Measurements from ENCODE around the gene ZNF667.

ZNF667 gene

DNA sequence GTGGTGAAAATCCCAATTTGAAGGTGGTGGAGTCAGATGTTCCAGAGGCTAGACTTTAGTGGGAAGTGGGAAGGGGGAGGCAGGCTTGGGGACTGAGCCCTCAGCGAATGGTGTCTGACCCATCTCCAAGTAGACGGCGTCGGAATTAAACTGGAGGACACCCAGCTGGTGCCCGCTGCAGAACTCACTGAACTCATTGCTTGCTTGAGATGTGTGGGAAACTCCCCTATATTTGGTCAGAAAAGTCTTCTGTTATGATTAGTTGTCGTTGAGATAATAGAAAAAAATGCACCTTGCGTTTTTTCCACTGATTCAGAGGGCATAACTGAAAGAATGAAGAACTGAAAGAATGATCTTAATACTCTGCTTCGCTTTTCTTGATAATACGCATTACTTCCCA is 73.9 kb downstream of the ZNF667 start:
- no peak for TF ChIP-seq ZFP3 (CRISPR knock-in tag; IDR thresholded peaks at IDR 0.05)
- ATAC-seq: no peak

DNA sequence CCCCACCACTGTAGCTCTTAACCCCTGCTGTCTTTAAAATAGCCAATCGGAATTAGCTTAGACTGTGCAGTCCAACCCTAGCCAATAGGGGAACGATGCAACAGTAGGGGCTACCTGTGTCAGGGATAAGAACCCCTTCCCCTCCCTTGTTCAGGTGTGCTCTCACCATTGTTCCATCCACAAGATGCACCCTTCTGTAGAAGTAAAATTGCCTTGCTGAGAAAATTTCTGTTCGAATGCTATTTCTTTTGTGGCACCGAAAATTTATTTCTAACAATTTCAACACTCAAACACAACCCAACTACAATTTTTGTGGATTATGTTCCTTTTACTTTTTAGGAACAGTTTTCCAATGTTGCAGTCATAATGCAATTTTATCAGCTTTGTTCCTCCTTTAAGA is 76.7 kb downstream of the ZNF667 start:
- no peak for ATAC-seq
- TF ChIP-seq, protein P1, sequence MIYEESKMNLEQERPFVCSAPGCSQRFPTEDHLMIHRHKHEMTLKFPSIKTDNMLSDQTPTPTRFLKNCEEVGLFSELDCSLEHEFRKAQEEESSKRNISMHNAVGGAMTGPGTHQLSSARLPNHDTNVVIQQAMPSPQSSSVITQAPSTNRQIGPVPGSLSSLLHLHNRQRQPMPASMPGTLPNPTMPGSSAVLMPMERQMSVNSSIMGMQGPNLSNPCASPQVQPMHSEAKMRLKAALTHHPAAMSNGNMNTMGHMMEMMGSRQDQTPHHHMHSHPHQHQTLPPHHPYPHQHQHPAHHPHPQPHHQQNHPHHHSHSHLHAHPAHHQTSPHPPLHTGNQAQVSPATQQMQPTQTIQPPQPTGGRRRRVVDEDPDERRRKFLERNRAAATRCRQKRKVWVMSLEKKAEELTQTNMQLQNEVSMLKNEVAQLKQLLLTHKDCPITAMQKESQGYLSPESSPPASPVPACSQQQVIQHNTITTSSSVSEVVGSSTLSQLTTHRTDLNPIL (CRISPR knock-in tag; IDR thresholded peaks at IDR 0.05; ENCODE audit: low read depth): no peak
- TF ChIP-seq, protein P2, sequence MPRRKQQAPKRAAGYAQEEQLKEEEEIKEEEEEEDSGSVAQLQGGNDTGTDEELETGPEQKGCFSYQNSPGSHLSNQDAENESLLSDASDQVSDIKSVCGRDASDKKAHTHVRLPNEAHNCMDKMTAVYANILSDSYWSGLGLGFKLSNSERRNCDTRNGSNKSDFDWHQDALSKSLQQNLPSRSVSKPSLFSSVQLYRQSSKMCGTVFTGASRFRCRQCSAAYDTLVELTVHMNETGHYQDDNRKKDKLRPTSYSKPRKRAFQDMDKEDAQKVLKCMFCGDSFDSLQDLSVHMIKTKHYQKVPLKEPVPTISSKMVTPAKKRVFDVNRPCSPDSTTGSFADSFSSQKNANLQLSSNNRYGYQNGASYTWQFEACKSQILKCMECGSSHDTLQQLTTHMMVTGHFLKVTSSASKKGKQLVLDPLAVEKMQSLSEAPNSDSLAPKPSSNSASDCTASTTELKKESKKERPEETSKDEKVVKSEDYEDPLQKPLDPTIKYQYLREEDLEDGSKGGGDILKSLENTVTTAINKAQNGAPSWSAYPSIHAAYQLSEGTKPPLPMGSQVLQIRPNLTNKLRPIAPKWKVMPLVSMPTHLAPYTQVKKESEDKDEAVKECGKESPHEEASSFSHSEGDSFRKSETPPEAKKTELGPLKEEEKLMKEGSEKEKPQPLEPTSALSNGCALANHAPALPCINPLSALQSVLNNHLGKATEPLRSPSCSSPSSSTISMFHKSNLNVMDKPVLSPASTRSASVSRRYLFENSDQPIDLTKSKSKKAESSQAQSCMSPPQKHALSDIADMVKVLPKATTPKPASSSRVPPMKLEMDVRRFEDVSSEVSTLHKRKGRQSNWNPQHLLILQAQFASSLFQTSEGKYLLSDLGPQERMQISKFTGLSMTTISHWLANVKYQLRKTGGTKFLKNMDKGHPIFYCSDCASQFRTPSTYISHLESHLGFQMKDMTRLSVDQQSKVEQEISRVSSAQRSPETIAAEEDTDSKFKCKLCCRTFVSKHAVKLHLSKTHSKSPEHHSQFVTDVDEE (CRISPR knock-in tag; IDR thresholded peaks at IDR 0.05): no peak
- TF ChIP-seq, protein P3, sequence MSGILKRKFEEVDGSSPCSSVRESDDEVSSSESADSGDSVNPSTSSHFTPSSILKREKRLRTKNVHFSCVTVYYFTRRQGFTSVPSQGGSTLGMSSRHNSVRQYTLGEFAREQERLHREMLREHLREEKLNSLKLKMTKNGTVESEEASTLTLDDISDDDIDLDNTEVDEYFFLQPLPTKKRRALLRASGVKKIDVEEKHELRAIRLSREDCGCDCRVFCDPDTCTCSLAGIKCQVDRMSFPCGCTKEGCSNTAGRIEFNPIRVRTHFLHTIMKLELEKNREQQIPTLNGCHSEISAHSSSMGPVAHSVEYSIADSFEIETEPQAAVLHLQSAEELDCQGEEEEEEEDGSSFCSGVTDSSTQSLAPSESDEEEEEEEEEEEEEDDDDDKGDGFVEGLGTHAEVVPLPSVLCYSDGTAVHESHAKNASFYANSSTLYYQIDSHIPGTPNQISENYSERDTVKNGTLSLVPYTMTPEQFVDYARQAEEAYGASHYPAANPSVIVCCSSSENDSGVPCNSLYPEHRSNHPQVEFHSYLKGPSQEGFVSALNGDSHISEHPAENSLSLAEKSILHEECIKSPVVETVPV (CRISPR knock-in tag; IDR thresholded peaks at IDR 0.05): no peak
- TF ChIP-seq OSR1 (CRISPR knock-in tag; IDR thresholded peaks at IDR 0.05) (no peak), ZC3H10 (CRISPR knock-in tag; IDR thresholded peaks at IDR 0.05) (no peak), ISL1 (CRISPR knock-in tag; IDR thresholded peaks at IDR 0.05) (no peak), ARNTL (CRISPR knock-in tag; IDR thresholded peaks at IDR 0.05; ENCODE audit: borderline replicate concordance, low read depth) (no peak), GLIS3 (CRISPR knock-in tag; IDR thresholded peaks at IDR 0.05) (no peak), CSDC2 (CRISPR knock-in tag; IDR thresholded peaks at IDR 0.05) (no peak), TCF4 (CRISPR knock-in tag; IDR thresholded peaks at IDR 0.05; ENCODE audit: borderline replicate concordance) (no peak), ZFP3 (CRISPR knock-in tag; IDR thresholded peaks at IDR 0.05) (no peak), ZNF8 (CRISPR knock-in tag; IDR thresholded peaks at IDR 0.05) (no peak), ZNF565 (CRISPR knock-in tag; conservative IDR thresholded peaks at IDR 0.05; ENCODE audit: low read depth) (no peak), BACH2 (CRISPR knock-in tag; IDR thresholded peaks at IDR 0.05; ENCODE audit: borderline replicate concordance) (no peak), PPARA (CRISPR knock-in tag; IDR thresholded peaks at IDR 0.05; ENCODE audit: borderline replicate concordance) (no peak)

DNA sequence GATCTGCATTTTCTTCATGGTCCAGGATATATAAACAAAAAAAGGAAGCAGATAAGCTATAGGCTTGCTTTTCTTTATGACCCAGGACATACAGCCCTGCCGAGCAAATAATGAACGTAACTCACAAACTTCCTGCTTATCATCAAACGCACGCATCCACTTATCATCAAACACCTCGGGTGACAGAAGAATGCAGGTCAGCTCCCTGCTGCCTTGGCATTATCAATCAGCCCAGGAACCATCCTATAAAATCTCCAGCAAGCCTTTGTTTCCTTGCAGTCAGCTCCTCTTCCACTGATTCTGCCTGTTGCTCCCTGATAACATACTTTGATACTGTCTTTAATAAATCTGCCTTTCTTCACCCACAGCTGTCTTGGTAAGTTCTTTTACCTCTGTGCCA is 78.3 kb downstream of the ZNF667 start:
- no peak for ATAC-seq
- TF ChIP-seq TOX (CRISPR knock-in tag; IDR thresholded peaks at IDR 0.05; ENCODE audit: borderline replicate concordance): no peak

DNA sequence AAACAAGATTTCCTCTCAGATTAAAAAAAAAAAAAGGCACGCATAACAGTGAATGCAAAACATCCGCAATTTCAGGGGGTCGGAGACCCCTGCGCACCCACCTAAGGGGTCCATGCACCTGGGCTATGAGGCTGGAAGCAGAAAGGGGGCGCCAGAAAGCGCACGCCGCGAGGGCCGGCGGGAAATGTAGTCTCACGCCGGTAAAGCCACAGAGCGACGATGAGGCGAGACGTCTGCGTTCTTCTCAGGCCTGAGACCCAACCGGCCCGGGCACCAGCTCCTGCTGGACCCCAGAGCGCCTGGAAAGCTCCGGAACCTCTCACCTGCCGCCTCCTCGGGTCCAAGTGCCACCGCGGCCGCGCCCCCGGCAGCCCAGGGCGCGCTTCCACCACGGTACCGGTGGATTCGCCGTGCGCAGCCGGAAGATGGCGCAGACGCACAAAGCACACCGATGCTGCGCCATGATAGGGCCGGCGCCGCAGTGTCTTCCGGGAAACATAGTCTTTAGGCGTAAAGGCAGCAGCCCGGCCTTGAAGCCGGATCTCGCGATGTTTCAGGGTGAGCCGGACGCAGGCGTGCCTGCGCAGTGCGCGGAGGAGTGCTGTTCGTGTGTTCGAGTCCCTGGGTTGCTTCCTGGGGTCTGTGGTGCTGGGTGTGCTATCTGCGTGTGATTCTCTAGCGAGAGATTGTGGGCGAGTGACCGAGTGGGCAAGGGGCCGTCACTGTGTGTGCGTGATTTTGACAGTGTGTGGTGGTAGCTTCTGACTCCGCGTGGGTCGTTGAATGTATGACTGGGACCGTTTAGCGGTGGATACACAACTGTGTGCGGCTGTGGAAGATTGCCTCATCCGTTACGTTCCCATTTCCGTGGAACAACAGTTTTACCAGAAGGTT is 83.8 kb downstream of the ZNF667 start, which contains the start of gene ZNF582:
TSS of gene ZNF582 (minus strand) at position 416 of the 894 bp plus-strand sequence. CDS start 1,782 bp downstream, outside the sequence.
- no peak for TF ChIP-seq ZNF8 (CRISPR knock-in tag; IDR thresholded peaks at IDR 0.05)
- TF ChIP-seq, protein P4, sequence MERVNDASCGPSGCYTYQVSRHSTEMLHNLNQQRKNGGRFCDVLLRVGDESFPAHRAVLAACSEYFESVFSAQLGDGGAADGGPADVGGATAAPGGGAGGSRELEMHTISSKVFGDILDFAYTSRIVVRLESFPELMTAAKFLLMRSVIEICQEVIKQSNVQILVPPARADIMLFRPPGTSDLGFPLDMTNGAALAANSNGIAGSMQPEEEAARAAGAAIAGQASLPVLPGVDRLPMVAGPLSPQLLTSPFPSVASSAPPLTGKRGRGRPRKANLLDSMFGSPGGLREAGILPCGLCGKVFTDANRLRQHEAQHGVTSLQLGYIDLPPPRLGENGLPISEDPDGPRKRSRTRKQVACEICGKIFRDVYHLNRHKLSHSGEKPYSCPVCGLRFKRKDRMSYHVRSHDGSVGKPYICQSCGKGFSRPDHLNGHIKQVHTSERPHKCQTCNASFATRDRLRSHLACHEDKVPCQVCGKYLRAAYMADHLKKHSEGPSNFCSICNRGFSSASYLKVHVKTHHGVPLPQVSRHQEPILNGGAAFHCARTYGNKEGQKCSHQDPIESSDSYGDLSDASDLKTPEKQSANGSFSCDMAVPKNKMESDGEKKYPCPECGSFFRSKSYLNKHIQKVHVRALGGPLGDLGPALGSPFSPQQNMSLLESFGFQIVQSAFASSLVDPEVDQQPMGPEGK (CRISPR knock-in tag; IDR thresholded peaks at IDR 0.05; ENCODE audit: borderline replicate concordance): no peak
- TF ChIP-seq SNAI2 (CRISPR knock-in tag; IDR thresholded peaks at IDR 0.05): no peak
- TF ChIP-seq TCF4 (CRISPR knock-in tag; IDR thresholded peaks at IDR 0.05; ENCODE audit: borderline replicate concordance): no peak
- TF ChIP-seq, protein P3 (CRISPR knock-in tag; IDR thresholded peaks at IDR 0.05): no peak
- TF ChIP-seq ZFP3 (CRISPR knock-in tag; IDR thresholded peaks at IDR 0.05): peak; percentile 15; the same call in 1 of the 2 replicates
- no peak for TF ChIP-seq ISL1 (CRISPR knock-in tag; IDR thresholded peaks at IDR 0.05)
- no peak for TF ChIP-seq ESRRG (CRISPR knock-in tag; IDR thresholded peaks at IDR 0.05)
- TF ChIP-seq ZNF565 (CRISPR knock-in tag; conservative IDR thresholded peaks at IDR 0.05; ENCODE audit: low read depth): no peak
- ATAC-seq: peak; percentile 99

All from SK-N-SH treated with all-trans-retinoic acid at 6 μM for 48 hours (cell line).